Activated B cell treated with CpG ODN at 0.5 μM for 24 hours (primary cell): ENCODE data around the gene FAM3A. TPM values are rescaled to one million over a fixed set of nuclear protein-coding genes. Genes with fewer than 3 reads are reported as not detected.
"Not testable (repeated sequence)": the region's sequence is repeated elsewhere in the genome, so short reads cannot be mapped to it uniquely, and the experiment has no call there.

Source experiments
- ATAC-seq: fragments of 200-7000 bp; cut with Tn5 transposase; one replicate; pipeline ENCODE4 v1.10.0; 2021; ENCODE audit warnings: low read depth, mild to moderate bottlenecking, moderate library complexity
- CTCF ChIA-PET: fragments of 350-600 bp; sonication (Branson Sonifier 250); formaldehyde crosslinking; loops from one replicate; lab custom pipeline; 2021; ENCODE audit warnings: antibody characterized with exemption; lab: Charles Lee
- POLR2A ChIA-PET: fragments of 350-600 bp; sonication (Branson Sonifier 250); formaldehyde crosslinking; loops from one replicate; lab custom pipeline; 2021; ENCODE audit warnings: antibody characterized with exemption; lab: Charles Lee
- DNase-seq: peaks from one replicate; pipeline ENCODE4 v3.0.0; 2022
- H3K27ac Mint-ChIP-seq: one replicate; pipeline ENCODE4 v1.8.0; 2020; ENCODE audit warnings: mixed read lengths
- H3K27me3 Mint-ChIP-seq: one replicate; pipeline ENCODE4 v1.8.0; 2021; ENCODE audit warnings: mixed read lengths
- H3K36me3 Mint-ChIP-seq: one replicate; pipeline ENCODE4 v1.8.0; 2021; ENCODE audit warnings: low read depth, mixed read lengths
- H3K4me1 Mint-ChIP-seq: one replicate; pipeline ENCODE4 v1.8.0; 2021; ENCODE audit warnings: mixed read lengths
- H3K4me3 Mint-ChIP-seq: one replicate; pipeline ENCODE4 v1.8.0; 2020; ENCODE audit warnings: mild to moderate bottlenecking, mixed read lengths
- H3K9me3 Mint-ChIP-seq: one replicate; pipeline ENCODE4 v1.8.0; 2020; ENCODE audit warnings: mixed read lengths
- intact Hi-C: fragments of 100-400 bp; cut with micrococcal nuclease; formaldehyde crosslinking; loops from one replicate; pipeline ENCODE4 v1.15.1; 2024
- total RNA-seq: library from RNA; stranded (reverse); gene quantifications from 2 replicates; pipeline ENCODE4 v1.2.3, GENCODE V29; 2022
- TF ChIP-seq, protein P1 (sequence below): fragments of 200-600 bp; IDR thresholded peaks from one replicate; pipeline ENCODE4 v1.8.0; 2022; ENCODE audit warnings: antibody characterized with exemption, mild to moderate bottlenecking

The FAM3A gene
- total RNA-seq, 1 donor from 2014 or later, result 36.1 TPM

DNA sequence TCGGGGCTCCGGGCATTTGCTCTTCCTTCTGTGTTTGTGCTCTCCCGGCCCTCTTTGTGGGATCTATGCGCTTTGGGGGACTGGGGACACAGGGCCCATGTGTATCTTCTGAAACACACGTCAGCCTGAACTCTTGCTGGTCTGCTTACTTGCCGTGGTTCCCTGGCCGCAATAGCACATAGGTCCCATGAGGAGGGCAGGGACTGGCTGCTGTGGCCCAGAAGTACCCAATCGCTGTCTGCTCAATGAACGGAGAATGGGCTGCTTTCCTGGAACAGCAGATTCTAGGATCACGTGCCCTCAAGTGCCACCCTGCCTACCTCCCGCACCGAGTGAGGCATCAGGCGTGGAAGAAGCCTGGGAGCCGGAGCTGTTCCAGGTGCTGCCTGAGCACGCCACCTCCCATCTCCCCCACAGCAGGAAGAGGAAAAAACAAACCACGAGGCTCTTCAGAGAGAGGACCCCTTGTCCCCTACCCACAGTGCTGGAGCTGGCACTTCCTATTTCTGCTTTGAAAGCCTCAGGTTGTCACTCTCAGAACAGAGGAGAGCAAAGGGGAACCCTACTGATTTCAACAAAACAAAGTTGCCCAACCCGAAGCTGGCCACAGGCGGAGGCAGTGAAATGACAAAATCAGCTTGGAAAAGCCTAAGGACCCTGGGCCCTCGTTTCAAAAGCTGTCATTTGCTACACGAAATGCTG lies 26.8 kb upstream of the FAM3A start:
- H3K4me3 Mint-ChIP-seq, result peak overlapping the region; percentile 73
- H3K9me3 Mint-ChIP-seq, result no peaks in the 10 kb centered on the region
- peaks cover 35% of the 10 kb centered on the region for H3K4me1 Mint-ChIP-seq
- CTCF ChIA-PET, result interaction anchor here (0.8 to 2.2 kb wide), 3 partner anchors 16 to 1601 kb away, joined by 3 to 6 read pairs (median 4); partner anchors contain the start of gene FLNA
- ATAC-seq (no peak), DNase-seq (no peak)
- POLR2A ChIA-PET, result interaction anchor here (0.7 to 4.2 kb wide), 8 partner anchors 27 to 784 kb away, joined by 3 to 20 read pairs (median 3); partner anchors contain the start of genes FAM3A, HCFC1 and RPL10
- peaks cover 14% of the 10 kb centered on the region for H3K36me3 Mint-ChIP-seq
- TF ChIP-seq, protein P1, sequence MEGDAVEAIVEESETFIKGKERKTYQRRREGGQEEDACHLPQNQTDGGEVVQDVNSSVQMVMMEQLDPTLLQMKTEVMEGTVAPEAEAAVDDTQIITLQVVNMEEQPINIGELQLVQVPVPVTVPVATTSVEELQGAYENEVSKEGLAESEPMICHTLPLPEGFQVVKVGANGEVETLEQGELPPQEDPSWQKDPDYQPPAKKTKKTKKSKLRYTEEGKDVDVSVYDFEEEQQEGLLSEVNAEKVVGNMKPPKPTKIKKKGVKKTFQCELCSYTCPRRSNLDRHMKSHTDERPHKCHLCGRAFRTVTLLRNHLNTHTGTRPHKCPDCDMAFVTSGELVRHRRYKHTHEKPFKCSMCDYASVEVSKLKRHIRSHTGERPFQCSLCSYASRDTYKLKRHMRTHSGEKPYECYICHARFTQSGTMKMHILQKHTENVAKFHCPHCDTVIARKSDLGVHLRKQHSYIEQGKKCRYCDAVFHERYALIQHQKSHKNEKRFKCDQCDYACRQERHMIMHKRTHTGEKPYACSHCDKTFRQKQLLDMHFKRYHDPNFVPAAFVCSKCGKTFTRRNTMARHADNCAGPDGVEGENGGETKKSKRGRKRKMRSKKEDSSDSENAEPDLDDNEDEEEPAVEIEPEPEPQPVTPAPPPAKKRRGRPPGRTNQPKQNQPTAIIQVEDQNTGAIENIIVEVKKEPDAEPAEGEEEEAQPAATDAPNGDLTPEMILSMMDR, result no peak
- no peaks in the 10 kb centered on the region for H3K27me3 Mint-ChIP-seq
- H3K27ac Mint-ChIP-seq, result peak overlapping the region; percentile 91
- intact Hi-C loops, result no loop called here

DNA sequence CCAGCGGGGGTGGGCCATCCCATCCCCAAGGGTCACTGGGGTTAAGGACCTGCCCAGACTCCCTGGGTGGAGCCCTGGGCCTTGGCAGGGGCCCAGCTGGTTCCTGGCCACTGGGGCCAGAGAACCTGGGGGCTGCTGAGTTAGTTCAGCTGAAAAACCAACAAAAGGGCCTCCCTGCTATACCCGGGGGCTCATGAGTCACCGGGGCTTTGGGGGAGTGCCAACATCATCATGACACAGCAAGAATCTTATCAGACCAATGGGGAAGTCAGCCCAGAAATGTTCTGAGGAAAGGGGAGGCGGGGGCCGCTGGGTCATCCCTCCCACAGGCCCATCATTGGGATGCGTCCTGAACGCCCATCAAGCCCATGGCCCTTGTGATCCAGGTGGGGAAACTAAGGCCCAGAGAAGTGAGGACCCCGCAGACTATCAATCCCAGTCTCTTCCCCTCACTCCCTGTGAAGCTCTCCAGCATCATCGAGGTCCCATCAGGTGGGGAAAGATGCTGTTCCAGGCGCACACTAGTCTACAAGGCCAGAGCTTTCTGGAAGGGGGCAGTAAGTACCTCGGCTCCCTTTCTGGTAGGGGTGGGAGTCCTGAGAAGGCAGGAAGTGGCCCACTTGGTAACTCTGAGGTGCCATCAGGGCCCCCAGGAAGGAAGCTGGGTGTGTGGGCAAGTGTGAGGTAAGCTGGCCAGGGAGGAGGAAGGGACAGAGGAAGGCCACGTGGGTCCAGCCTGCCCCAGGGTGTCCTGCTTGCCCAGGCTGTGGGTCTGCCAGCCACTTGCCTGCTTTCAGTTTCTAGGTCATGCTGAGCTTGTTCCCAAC lies 26.1 kb upstream of the FAM3A start:
- H3K4me3 Mint-ChIP-seq, result peak overlapping the region; percentile 73
- ATAC-seq, result peak; percentile 11
- no peak for DNase-seq

DNA sequence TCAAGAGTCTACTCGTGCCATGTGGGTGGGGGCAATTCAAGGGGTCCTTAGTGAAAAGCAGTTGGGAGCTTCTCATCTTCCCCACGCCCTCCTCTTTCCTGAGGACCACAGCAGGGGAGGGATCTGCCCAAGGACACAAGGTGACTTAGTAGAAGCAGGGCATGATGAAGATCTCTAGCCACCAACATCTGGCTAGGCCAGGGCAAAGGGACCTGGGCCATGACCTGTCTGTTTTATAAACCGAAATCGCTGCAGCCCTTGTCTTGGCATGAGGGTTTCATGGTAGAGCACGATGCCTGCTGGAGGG lies 25.5 kb upstream of the FAM3A start:
- intact Hi-C loops, result no loop called here
- POLR2A ChIA-PET, result interaction anchor here (0.6 to 4.2 kb wide), 2 partner anchors 143 to 524 kb away, joined by 3 to 20 read pairs; partner anchors contain the start of gene RPL10
- Mint-ChIP-seq H3K27me3 (no peaks in the 10 kb centered on the region), H3K4me3 (no peak overlapping the region), H3K27ac (peak overlapping the region; percentile 91), H3K4me1 (peaks cover 35% of the 10 kb centered on the region), H3K9me3 (no peaks in the 10 kb centered on the region), H3K36me3 (peaks cover 13% of the 10 kb centered on the region)
- ATAC-seq (no peak), DNase-seq (no peak)
- TF ChIP-seq, protein P1, result no peak
- CTCF ChIA-PET, result interaction anchor here (2.2 kb wide), 1 partner anchor 168 kb away, joined by 6 read pairs; the partner anchor contains the start of gene FLNA

More for the DNA sequence above, 26.1 kb upstream of the FAM3A start:
- TF ChIP-seq, protein P1, result no peak
- H3K27ac Mint-ChIP-seq, result peak overlapping the region; percentile 91
- intact Hi-C loops, result no loop called here
- ChIA-PET CTCF (interaction anchor here (0.8 to 2.2 kb wide), 3 partner anchors 15 to 1600 kb away, joined by 3 to 6 read pairs (median 4); partner anchors contain the start of gene FLNA), POLR2A (interaction anchor here (0.8 to 4.2 kb wide), 5 partner anchors 26 to 571 kb away, joined by 3 to 20 read pairs (median 3); partner anchors contain the start of genes FAM3A, HCFC1 and RPL10)
- no peaks in the 10 kb centered on the region for H3K27me3 Mint-ChIP-seq
- H3K9me3 Mint-ChIP-seq, result no peaks in the 10 kb centered on the region
- H3K4me1 Mint-ChIP-seq, result peaks cover 35% of the 10 kb centered on the region
- peaks cover 13% of the 10 kb centered on the region for H3K36me3 Mint-ChIP-seq

DNA sequence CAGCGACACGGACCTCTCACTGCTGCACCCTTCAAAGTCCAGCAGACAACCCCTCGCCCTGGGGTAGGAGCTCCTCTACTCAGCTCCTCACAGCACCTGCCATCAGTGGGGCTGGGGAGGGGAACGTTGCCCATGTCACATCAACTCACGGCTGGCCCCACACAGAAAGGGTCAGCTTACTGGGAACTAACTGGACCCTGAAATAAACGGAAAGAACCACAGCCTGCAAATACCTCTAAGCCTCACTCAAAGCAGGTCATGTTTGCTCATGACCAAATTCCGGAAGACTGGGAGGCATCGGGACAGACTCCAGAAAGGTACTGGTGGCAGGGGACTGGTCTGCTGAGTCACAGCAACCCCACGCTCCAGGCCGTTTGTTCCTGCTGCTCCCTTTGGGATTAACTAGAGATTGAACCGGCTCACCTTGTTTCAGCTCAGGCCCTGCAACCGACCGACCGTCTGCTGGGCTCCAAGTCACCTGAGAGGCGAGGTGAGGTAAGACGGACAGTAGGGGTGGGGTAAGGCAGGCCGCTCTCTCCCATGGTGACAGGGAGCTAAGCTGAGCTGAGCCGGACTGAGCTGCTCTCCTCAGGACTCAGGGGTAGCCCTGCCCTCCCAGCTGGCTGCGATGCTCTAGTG lies 25.0 kb upstream of the FAM3A start:
- Mint-ChIP-seq H3K27me3 (no peaks in the 10 kb centered on the region), H3K36me3 (peaks cover 16% of the 10 kb centered on the region), H3K27ac (peak overlapping the region; percentile 18), H3K9me3 (no peaks in the 10 kb centered on the region), H3K4me3 (no peak overlapping the region), H3K4me1 (peaks cover 32% of the 10 kb centered on the region)
- ChIA-PET CTCF (no interaction called here), POLR2A (interaction anchor here (0.6 to 4.2 kb wide), 3 partner anchors 143 to 524 kb away, joined by 3 to 20 read pairs (median 3); partner anchors contain the start of gene RPL10)
- ATAC-seq, result no peak
- DNase-seq, result no peak
- TF ChIP-seq, protein P1, result no peak
- intact Hi-C loops, result no loop called here

DNA sequence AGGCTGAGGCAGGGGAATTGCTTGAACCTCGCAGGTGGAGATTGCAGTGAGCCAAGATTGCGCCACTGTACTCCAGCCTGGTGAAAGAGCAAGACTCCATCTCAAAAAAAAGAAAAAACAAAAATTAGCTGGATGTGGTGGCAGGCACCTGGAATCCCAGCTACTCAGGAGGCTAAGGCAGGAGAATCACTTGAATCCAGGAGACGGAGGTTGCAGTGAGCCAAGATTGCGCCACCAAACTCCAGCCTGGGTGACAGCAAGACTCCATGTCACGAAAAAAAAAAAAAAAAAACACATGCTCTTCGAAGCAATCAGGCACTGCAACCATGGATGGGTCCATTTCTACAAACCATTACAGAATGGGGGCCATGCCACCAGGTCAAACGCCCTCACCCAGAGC lies 24.3 kb upstream of the FAM3A start:
- POLR2A ChIA-PET, result interaction anchor here (0.6 to 4.2 kb wide), 2 partner anchors 142 to 774 kb away, joined by 4 to 20 read pairs; partner anchors contain the start of gene RPL10
- H3K4me3 Mint-ChIP-seq, DNase-seq, H3K27me3 Mint-ChIP-seq, CTCF ChIA-PET, H3K9me3 Mint-ChIP-seq, H3K27ac Mint-ChIP-seq, intact Hi-C loops, ATAC-seq: not testable (repeated sequence)
- Mint-ChIP-seq H3K4me1 (peaks cover 27% of the 10 kb centered on the region), H3K36me3 (peaks cover 19% of the 10 kb centered on the region)
